ENCODE results near the gene TAX1BP1.

Gene TAX1BP1

GRCh38 chr7:27777662-27778061, 37.7 kb downstream of the TAX1BP1 start:
- no peak for DNase-seq (ENCODE audit: extremely low read depth in 1 of 2, low read depth in 1 of 2)

- DNase-seq (ENCODE audit: extremely low read depth in 1 of 2, low read depth in 1 of 2): no peak
Observed at GRCh38 chr7:27779873-27780272, 39.9 kb downstream of the TAX1BP1 start.

DNA sequence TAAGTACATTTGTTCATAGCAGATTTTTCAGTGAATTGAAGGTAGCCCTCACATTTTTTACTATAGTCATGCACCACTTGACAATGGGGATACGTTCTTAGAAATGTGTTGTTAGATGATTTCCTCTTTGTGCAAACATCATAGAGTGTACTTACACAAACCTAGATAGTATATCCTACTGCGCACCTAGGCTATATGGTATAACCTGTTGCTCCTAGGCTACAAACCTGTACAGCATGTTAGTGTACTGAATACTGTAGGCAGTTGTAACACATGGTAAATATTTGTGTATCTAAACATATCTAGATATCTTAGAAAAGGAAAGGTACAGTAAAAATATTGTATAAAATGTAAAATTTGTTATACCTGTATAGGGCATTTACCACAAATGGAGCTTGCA, 41.2 kb downstream of the TAX1BP1 start:
- no peak for DNase-seq (ENCODE audit: extremely low read depth in 1 of 2, low read depth in 1 of 2)

GRCh38 chr7:27782849-27783248, 42.9 kb downstream of the TAX1BP1 start:
- no peak for DNase-seq (ENCODE audit: extremely low read depth in 1 of 2, low read depth in 1 of 2)

DNA sequence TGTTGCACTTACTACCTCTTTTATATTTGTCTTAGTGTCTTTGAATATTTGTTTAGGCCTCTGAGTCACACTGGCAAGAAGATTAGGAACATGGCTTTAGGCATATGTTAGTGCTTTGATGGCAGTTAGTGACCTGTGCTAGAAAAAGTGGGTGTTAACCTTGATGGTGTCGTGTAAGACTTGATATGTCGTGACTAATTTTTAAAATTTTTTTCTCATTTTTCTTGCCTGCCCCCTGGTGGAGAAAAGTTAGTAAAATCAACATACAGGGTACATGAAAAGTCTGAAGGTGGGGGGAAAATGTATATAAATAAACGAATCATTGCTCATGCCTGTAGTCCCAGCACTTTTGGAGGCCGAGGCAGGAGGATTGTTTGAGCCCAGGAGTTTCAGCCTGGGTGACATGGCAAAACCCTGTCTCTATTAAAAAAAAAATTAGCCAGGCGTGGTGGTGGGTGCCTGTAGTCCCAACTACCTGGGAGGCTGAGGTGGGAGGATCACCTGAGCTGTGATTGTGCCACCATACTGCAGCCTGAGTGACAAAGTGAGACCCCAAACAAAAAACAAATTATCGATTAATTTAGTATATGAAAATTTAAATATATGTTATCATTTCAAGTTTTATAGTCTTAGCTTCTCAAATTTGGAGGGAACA, 44.6 kb downstream of the TAX1BP1 start:
- DNase-seq (ENCODE audit: extremely low read depth in 1 of 2, low read depth in 1 of 2): no peak

- no peak for DNase-seq (ENCODE audit: extremely low read depth in 1 of 2, low read depth in 1 of 2)
Observed at GRCh38 chr7:27788437-27788836, 48.5 kb downstream of the TAX1BP1 start.

- no peak for DNase-seq (ENCODE audit: extremely low read depth in 1 of 2, low read depth in 1 of 2)
Observed at GRCh38 chr7:27793780-27794179, 53.8 kb downstream of the TAX1BP1 start.

DNA sequence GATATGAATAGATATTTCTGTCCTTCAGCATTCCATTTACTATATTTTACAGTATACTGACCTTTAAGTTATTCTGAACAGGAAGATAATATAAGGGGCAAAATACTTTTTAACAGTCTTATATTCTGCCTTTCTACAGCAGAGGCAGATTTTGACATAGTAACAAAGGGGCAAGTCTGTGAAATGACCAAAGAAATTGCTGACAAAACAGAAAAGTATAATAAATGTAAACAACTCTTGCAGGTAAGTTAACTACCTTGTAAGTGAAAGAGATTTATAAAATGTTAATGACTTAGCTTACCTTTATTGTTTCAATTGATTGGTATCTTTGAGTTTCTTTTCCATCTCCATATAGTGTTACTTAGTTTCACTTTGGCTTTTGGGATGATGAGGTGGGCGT, 56.0 kb downstream of the TAX1BP1 start:
- DNase-seq (ENCODE audit: extremely low read depth in 1 of 2, low read depth in 1 of 2): no peak

DNA sequence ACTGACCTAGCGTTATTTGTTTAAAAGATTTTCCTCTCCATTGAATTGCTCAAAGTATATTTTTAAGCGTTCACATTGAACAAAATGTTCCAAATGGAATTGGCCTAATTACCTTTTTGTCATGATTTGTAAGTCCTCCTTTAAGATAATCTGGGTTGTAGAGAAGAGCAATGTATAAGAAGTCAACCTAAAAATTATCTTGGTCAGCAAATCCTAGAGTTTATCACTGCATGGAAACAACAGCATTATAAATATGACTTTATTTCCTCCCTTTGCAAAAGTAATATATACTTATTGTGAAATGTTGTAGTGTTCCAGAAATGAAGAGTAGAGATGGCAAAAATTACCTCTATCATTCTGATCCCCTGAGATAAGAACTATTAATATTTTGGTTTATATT, 59.2 kb downstream of the TAX1BP1 start:
- DNase-seq (ENCODE audit: extremely low read depth in 1 of 2, low read depth in 1 of 2): no peak

GRCh38 chr7:27802999-27803398, 63.0 kb downstream of the TAX1BP1 start:
- no peak for DNase-seq (ENCODE audit: extremely low read depth in 1 of 2, low read depth in 1 of 2)

- DNase-seq (ENCODE audit: extremely low read depth in 1 of 2, low read depth in 1 of 2): no peak
Observed at GRCh38 chr7:27804139-27804538, 64.2 kb downstream of the TAX1BP1 start.

DNA sequence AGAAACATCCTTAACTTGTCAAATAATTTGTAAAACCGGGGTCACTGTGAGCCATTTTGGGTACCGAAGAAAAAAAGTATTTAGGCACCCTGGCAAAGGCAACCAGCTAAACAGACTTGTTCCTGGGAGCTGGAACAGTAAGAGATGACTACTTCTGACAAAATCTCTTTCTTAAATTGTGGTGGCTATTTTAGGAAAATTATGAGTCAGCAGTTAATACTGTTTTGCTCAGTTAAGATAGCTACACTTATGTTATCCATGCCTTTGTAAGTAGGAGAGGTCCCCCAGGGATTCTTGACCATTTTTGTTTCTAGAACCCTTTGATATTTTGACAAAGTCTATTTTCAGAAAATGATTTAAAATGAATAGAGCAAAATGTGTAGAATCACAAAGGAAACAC, 68.7 kb downstream of the TAX1BP1 start:
- DNase-seq (ENCODE audit: extremely low read depth in 1 of 2, low read depth in 1 of 2): no peak

DNA sequence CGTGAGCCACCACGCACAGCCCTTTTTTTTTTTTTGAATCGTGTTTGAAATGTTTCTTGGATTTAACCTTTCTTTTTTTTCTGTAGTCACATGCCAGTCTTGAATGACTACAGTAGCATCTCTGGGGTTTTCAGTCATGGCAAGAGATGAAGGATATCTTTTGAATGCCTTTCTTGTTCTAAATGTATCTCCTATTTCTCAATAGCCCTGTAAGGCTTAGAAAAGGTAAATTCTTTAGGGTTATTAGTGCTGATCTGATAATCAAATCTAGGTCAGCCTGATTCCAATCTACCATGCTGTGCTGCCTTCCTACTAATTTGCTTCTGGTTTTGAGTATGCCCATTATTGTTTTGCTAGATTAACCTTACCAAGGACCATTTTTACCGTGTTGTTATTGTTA, 70.2 kb downstream of the TAX1BP1 start:
- DNase-seq (ENCODE audit: extremely low read depth in 1 of 2, low read depth in 1 of 2): no peak

DNA sequence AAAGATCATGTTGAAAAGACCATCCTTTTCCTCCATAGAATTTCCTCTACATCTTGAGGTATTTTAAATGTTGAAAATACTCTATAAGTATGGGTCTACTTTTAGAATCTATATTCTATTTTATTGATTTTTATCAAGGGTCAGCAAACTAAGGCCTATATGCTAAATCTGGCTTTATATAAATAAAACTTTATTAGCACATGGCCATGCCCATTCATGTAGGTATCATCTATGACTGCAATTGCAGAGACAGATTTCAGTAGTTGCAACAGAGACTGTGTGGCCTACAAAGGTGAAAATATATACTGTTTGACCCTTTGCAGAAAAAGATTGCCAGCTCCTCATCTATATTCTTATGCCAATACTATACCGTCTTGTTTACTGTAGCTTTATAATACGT, 72.7 kb downstream of the TAX1BP1 start:
- no peak for DNase-seq (ENCODE audit: extremely low read depth in 1 of 2, low read depth in 1 of 2)

DNA sequence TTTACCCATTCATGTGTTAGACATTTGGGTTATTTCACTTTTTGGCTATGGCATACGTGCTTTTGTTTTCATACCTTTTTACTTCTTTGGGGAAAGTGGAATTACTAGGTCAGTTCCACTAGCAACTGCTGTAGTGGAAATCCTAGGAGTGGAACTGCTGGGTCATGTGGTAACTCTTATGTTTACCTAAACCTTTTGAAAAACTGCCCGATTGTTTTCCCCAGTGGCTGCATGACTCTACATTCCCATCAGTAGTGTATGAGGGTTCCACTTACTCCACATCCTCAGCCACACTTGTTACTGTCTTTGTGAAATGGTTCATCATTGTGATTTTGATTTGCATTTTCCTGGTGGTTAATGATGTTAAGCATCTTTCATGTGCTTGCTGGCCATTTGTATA, 82.3 kb downstream of the TAX1BP1 start:
- no peak for DNase-seq (ENCODE audit: extremely low read depth in 1 of 2, low read depth in 1 of 2)

GRCh38 chr7:27825891-27826290, 85.9 kb downstream of the TAX1BP1 start:
- DNase-seq (ENCODE audit: extremely low read depth in 1 of 2, low read depth in 1 of 2): no peak

GRCh38 chr7:27826357-27826756, 86.4 kb downstream of the TAX1BP1 start:
- DNase-seq (ENCODE audit: extremely low read depth in 1 of 2, low read depth in 1 of 2): no peak

- DNase-seq (ENCODE audit: extremely low read depth in 1 of 2, low read depth in 1 of 2): no peak
Observed at GRCh38 chr7:27834179-27834921, 94.4 kb downstream of the TAX1BP1 start.

DNA sequence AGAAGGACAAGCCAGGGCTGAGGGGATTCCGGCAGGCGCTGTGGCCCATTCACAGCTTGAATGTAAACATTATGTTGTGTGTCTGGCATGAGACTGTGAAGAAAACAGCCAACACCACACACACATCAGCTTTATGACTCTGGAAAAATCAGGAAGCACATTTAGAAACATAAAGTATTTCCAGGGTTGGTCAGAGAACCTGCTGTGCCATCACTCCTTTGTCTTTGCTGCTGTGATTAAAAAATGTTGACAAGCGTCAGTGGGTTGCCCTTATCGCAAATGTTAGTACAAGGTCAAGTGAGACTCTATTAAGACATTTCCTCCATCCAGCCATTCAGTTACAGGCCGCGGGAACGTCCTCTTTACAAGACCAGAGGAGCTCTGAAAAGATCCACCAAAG, 95.4 kb downstream of the TAX1BP1 start:
- DNase-seq (ENCODE audit: extremely low read depth in 1 of 2, low read depth in 1 of 2): no peak

GRCh38 chr7:27836536-27836935, 96.6 kb downstream of the TAX1BP1 start:
- no peak for DNase-seq (ENCODE audit: extremely low read depth in 1 of 2, low read depth in 1 of 2)

GRCh38 chr7:27839099-27839498, 99.1 kb downstream of the TAX1BP1 start:
- DNase-seq (ENCODE audit: extremely low read depth in 1 of 2, low read depth in 1 of 2): no peak

GRCh38 chr7:27840313-27840712, 100.4 kb downstream of the TAX1BP1 start:
- peak in 1 of 2 donors; percentile 8 for DNase-seq (ENCODE audit: extremely low read depth in 1 of 2, low read depth in 1 of 2)
